Hepatocyte (in vitro differentiated cells): Measurements from ENCODE around the gene DIS3L. TPM values are rescaled to one million over a fixed set of nuclear protein-coding genes. Genes with fewer than 3 reads are reported as not detected.

Source experiments
- DNase-seq: peaks from one replicate; pipeline ENCODE4 v3.0.0-alpha.2; 2016; ENCODE audit warnings: low spot score
- H2AFZ ChIP-seq: fragments of 200-600 bp; sonication (generic); 2 replicates; pipeline ENCODE4 v1.6.0; 2016; ENCODE audit warnings: antibody characterized with exemption, mild to moderate bottlenecking
- H3K27ac ChIP-seq: fragments of 200-600 bp; sonication (generic); 2 replicates; pipeline ENCODE4 v1.5.1; 2016; ENCODE audit warnings: mild to moderate bottlenecking
- H3K27me3 ChIP-seq: fragments of 200-600 bp; sonication (generic); 2 replicates; pipeline ENCODE4 v1.6.1; 2016
- H3K36me3 ChIP-seq: fragments of 200-600 bp; sonication (generic); replicated peaks from 2 replicates; pipeline ENCODE4 v1.5.1; 2016; ENCODE audit warnings: low read depth; ENCODE audit not compliant: insufficient read depth
- H3K4me1 ChIP-seq: fragments of 200-600 bp; sonication (generic); 2 replicates; pipeline ENCODE4 v1.5.1; 2016; ENCODE audit warnings: mild to moderate bottlenecking, moderate library complexity; ENCODE audit not compliant: insufficient read depth
- H3K4me2 ChIP-seq: fragments of 200-600 bp; sonication (generic); 2 replicates; pipeline ENCODE4 v1.6.0; 2016
- H3K4me3 ChIP-seq: fragments of 200-600 bp; sonication (generic); 2 replicates; pipeline ENCODE4 v1.5.1; 2016; ENCODE audit warnings: mild to moderate bottlenecking
- H3K79me2 ChIP-seq: fragments of 200-600 bp; sonication (generic); 2 replicates; pipeline ENCODE4 v1.6.0; 2017; ENCODE audit warnings: mild to moderate bottlenecking
- H3K9me2 ChIP-seq: fragments of 200-600 bp; sonication (generic); replicated peaks from 2 replicates; pipeline ENCODE4 v1.6.0; 2017; ENCODE audit warnings: mild to moderate bottlenecking; ENCODE audit not compliant: insufficient read depth
- H3K9me3 ChIP-seq: fragments of 200-600 bp; sonication (generic); 2 replicates; pipeline ENCODE4 v1.5.1; 2016; ENCODE audit warnings: low read depth, mild to moderate bottlenecking
- H4K20me1 ChIP-seq: fragments of 200-600 bp; sonication (generic); 2 replicates; pipeline ENCODE4 v1.6.0; 2016; ENCODE audit warnings: mild to moderate bottlenecking; ENCODE audit not compliant: insufficient read depth, poor library complexity, severe bottlenecking
- CTCF ChIP-seq: fragments of 200-600 bp; sonication (generic); IDR thresholded peaks from 2 replicates; pipeline ENCODE4 v1.5.1; 2016; ENCODE audit warnings: antibody characterized with exemption, mild to moderate bottlenecking; ENCODE audit not compliant: poor library complexity
- EZH2 ChIP-seq: fragments of 200-600 bp; sonication (generic); IDR thresholded peaks from 2 replicates; pipeline ENCODE4 v1.6.1; 2016; ENCODE audit warnings: antibody characterized with exemption, mild to moderate bottlenecking, borderline replicate concordance
- EZH2phosphoT487 ChIP-seq: fragments of 200-600 bp; sonication (generic); IDR thresholded peaks from one replicate; pipeline ENCODE4 v1.6.1; 2018; ENCODE audit warnings: antibody characterized with exemption, mild to moderate bottlenecking, low read depth, moderate library complexity; ENCODE audit not compliant: unreplicated experiment, severe bottlenecking
- WGBS: methylation state at CpG from one replicate; pipeline ENCODE4 v1.1.6; 2016; ENCODE audit warnings: low lambda C conversion rate; ENCODE audit errors: missing lambda C conversion rate; 5-methylcytosine and 5-hydroxymethylcytosine counted together
- polyA plus RNA-seq: library from polyadenylated mRNA; unstranded; fragments of >200 nt; fragmentation: Nextera tagmentation; extraction: Ambion mirVana; gene quantifications from 2 replicates; pipeline ENCODE4 v1.2.1, GENCODE V29; 2016
- total RNA-seq: library from RNA; depleted of rRNA; stranded (reverse); fragments of >200 nt; gene quantifications from 2 replicates; pipeline ENCODE4 v1.2.3, GENCODE V29; 2014

DIS3L gene
- total and polyA plus RNA-seq, 2 experiments from 2014 or later: 18.6 to 34.4 TPM

- no peak overlapping the region for H2AFZ ChIP-seq
- peak overlapping the region; percentile 99 for H3K4me2 ChIP-seq
- peaks cover 22% of the 10 kb centered on the region for H3K4me1 ChIP-seq
- 32% methylated on average over 10 of the region's 10 CpGs for WGBS
- no peaks in the 10 kb centered on the region for H3K36me3 ChIP-seq
- H3K27me3 ChIP-seq: peaks cover 90% of the 10 kb centered on the region
- no peaks in the 10 kb centered on the region for H3K9me3 ChIP-seq
- H3K9me2 ChIP-seq: no peaks in the 10 kb centered on the region
- TF ChIP-seq CTCF: no peak
- TF ChIP-seq EZH2phosphoT487: no peak
- TF ChIP-seq EZH2: no peak
- no peak overlapping the region for H3K27ac ChIP-seq
- H3K4me3 ChIP-seq: no peak overlapping the region
- no peaks in the 10 kb centered on the region for H4K20me1 ChIP-seq
- no peaks in the 10 kb centered on the region for H3K79me2 ChIP-seq
- DNase-seq: no peak
Measured at GRCh38 chr15:66251065-66251789, 42.1 kb upstream of the DIS3L start.

GRCh38 chr15:66251790-66252684 lies 41.3 kb upstream of the DIS3L start:
- Histone ChIP-seq H3K4me1 (peaks cover 22% of the 10 kb centered on the region), H2AFZ (peak overlapping the region; percentile 74), H3K79me2 (no peaks in the 10 kb centered on the region), H3K27me3 (peaks cover 97% of the 10 kb centered on the region), H3K9me2 (no peaks in the 10 kb centered on the region), H4K20me1 (no peaks in the 10 kb centered on the region), H3K9me3 (no peaks in the 10 kb centered on the region), H3K4me3 (peak overlapping the region; percentile 60), H3K4me2 (peak overlapping the region; percentile 99), H3K36me3 (no peaks in the 10 kb centered on the region), H3K27ac (no peak overlapping the region)
- 2% methylated on average over 55 of the region's 72 CpGs for WGBS
- peak; percentile 80 for DNase-seq
- TF ChIP-seq EZH2 (no peak), CTCF (peak; percentile 71)

GRCh38 chr15:66252685-66253417 lies 40.5 kb upstream of the DIS3L start:
- under 1% methylated on average over 51 of the region's 64 CpGs for WGBS
- H3K9me3 ChIP-seq: no peaks in the 10 kb centered on the region
- TF ChIP-seq EZH2phosphoT487 (no peak), EZH2 (peak; percentile 86)
- H2AFZ ChIP-seq: peak overlapping the region; percentile 74
- no peaks in the 10 kb centered on the region for H3K9me2 ChIP-seq
- H3K4me2 ChIP-seq: peak overlapping the region; percentile 99
- H3K4me1 ChIP-seq: peaks cover 22% of the 10 kb centered on the region
- H3K36me3 ChIP-seq: no peaks in the 10 kb centered on the region
- H3K79me2 ChIP-seq: no peaks in the 10 kb centered on the region
- H3K27ac ChIP-seq: no peak overlapping the region
- H3K4me3 ChIP-seq: peak overlapping the region; percentile 60
- peak; percentile 42 for DNase-seq
- peaks cover 99% of the 10 kb centered on the region for H3K27me3 ChIP-seq
- no peaks in the 10 kb centered on the region for H4K20me1 ChIP-seq
